ENCODE results near the gene DIS3L2. TPM values are rescaled to one million over a fixed set of nuclear protein-coding genes. Genes with fewer than 3 reads are reported as not detected.

The DIS3L2 gene
- total RNA-seq, 4 donors from 2014 or later = 12.8 to 27.3 (median 16.8) TPM

DNA sequence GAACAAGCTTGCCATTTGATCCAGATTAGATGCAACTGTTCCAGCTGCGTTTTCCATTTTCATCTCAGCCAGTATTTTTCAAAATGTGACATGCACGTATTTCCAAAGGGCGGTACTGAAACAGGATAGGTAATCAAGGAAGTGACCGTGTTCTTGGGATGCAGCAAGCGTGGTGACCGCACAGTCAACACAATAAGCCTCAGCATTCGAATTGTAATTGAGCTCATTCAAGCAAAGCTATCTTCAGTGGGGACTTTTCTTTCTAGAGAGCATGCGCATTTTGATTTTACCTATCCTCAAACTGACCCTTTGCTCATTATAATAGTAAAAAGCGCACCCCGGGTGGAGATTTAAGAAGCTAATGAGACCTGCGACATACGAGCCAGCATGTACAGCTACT lies 413.7 kb downstream of the DIS3L2 start:
- ATAC-seq (no peak), DNase-seq (no peak)
- TF ChIP-seq, protein P1, sequence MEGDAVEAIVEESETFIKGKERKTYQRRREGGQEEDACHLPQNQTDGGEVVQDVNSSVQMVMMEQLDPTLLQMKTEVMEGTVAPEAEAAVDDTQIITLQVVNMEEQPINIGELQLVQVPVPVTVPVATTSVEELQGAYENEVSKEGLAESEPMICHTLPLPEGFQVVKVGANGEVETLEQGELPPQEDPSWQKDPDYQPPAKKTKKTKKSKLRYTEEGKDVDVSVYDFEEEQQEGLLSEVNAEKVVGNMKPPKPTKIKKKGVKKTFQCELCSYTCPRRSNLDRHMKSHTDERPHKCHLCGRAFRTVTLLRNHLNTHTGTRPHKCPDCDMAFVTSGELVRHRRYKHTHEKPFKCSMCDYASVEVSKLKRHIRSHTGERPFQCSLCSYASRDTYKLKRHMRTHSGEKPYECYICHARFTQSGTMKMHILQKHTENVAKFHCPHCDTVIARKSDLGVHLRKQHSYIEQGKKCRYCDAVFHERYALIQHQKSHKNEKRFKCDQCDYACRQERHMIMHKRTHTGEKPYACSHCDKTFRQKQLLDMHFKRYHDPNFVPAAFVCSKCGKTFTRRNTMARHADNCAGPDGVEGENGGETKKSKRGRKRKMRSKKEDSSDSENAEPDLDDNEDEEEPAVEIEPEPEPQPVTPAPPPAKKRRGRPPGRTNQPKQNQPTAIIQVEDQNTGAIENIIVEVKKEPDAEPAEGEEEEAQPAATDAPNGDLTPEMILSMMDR (IDR thresholded peaks at IDR 0.05 in 4 of 5, conservative IDR thresholded peaks at IDR 0.05 in 1 of 5) = no peak
- no peak for TF ChIP-seq POLR2A (IDR thresholded peaks at IDR 0.05)
- intact Hi-C loops (cut with DNase I; ENCODE audit: low total_unique reads) = no loop called here
- no peaks in the 10 kb centered on the region for H3K4me1 ChIP-seq
- in situ Hi-C loops (cut with MboI; ENCODE audit: low sequenced_read_pairs in 4 of 4) = no loop called here
- H3K9me3 ChIP-seq = no peaks in the 10 kb centered on the region
- no peaks in the 10 kb centered on the region for H3K36me3 ChIP-seq
- H3K4me3 ChIP-seq = no peak overlapping the region
- H3K27me3 ChIP-seq = no peaks in the 10 kb centered on the region
- no peak overlapping the region for H3K27ac ChIP-seq

DNA sequence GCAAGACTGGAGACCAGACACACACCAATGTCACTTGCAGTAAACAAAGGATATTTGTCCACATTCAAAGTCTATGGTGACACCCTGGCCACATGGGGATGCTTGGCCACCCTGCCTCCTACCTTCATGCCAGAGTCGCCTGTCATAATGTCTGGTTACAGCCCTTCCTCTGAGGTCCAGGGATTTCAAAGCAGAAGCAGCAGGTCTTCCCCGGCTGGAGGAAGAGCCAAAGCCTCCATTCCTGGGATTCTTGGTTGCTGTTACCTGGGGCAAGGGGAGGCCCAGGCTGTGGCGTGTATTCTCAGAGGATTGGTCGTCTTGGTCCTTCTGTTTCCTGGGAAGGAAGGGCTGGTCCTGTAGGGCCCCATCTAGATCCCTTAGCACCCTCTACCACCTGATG lies 414.7 kb downstream of the DIS3L2 start:
- intact Hi-C loops (cut with DNase I; ENCODE audit: low total_unique reads) (no loop called here), in situ Hi-C loops (cut with MboI; ENCODE audit: low sequenced_read_pairs in 4 of 4) (no loop called here)
- Histone ChIP-seq H3K27ac (no peak overlapping the region), H3K27me3 (peaks cover 0 to 2% (median 0%) of the 10 kb centered on the region in 3 donors), H3K4me1 (no peaks in the 10 kb centered on the region), H3K4me3 (no peak overlapping the region), H3K9me3 (no peaks in the 10 kb centered on the region), H3K36me3 (no peaks in the 10 kb centered on the region)
- TF ChIP-seq, protein P1 (IDR thresholded peaks at IDR 0.05 in 4 of 5, conservative IDR thresholded peaks at IDR 0.05 in 1 of 5) = no peak
- TF ChIP-seq POLR2A (IDR thresholded peaks at IDR 0.05) = no peak
- no peak for ATAC-seq
- no peak for DNase-seq

DNA sequence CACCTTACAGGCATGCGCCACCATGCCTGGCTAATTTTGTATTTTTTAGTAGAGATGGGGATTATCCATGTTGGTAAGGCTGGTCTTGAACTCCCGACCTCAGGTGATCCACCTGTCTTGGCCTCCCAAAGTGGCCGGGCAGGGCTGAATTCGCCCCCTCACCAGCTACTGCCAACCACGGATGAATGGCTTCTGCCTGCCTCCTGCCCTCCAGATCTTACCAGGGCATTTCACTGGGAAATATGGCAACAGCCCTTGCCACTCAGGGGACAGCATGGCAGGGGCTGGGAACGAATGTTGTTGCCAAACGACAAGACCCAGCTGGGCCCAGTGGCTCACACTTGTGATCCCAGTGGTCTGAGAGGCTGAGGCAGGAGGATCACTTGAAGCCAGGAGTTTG lies 415.2 kb downstream of the DIS3L2 start:
- no peaks in the 10 kb centered on the region for H3K4me1 ChIP-seq
- no peak for ATAC-seq
- no peaks in the 10 kb centered on the region for H3K36me3 ChIP-seq
- in situ Hi-C loops (cut with MboI; ENCODE audit: low sequenced_read_pairs in 4 of 4) = no loop called here
- intact Hi-C loops (cut with DNase I; ENCODE audit: low total_unique reads) = no loop called here
- H3K4me3 ChIP-seq = no peak overlapping the region
- no peak for DNase-seq
- H3K9me3 ChIP-seq = no peaks in the 10 kb centered on the region
- TF ChIP-seq POLR2A (IDR thresholded peaks at IDR 0.05) = no peak
- TF ChIP-seq, protein P1 (IDR thresholded peaks at IDR 0.05 in 4 of 5, conservative IDR thresholded peaks at IDR 0.05 in 1 of 5) = no peak
- no peak overlapping the region for H3K27ac ChIP-seq
- H3K27me3 ChIP-seq = peaks cover 2 to 6% (median 2%) of the 10 kb centered on the region in 3 donors

DNA sequence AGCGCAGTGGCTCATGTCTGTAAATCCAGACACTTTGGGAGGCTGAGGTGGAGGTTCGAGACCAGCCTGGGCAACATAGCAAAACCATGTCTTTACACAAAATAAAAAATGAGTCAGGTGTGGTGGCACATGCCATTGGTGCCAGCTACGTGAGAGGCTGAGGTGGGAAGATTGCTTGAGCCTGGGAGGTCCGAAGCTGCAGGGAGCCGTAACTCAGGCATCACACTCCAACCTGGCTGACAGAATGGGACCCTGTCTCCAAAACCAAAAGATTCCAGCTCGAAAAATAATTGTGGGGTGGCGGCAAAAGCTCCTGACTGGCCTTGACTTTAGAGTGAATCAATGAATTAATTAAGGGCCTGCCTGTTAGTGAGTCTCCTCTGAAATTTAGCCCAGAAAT lies 415.8 kb downstream of the DIS3L2 start:
- in situ Hi-C loops (cut with MboI; ENCODE audit: low sequenced_read_pairs in 4 of 4) = no loop called here
- peaks cover 8 to 12% (median 8%) of the 10 kb centered on the region in 3 donors for H3K27me3 ChIP-seq
- no peaks in the 10 kb centered on the region for H3K4me1 ChIP-seq

More for the DNA sequence above, 415.8 kb downstream of the DIS3L2 start:
- ATAC-seq (no peak), DNase-seq (no peak)
- TF ChIP-seq POLR2A (IDR thresholded peaks at IDR 0.05) = no peak
- TF ChIP-seq, protein P1 (IDR thresholded peaks at IDR 0.05 in 4 of 5, conservative IDR thresholded peaks at IDR 0.05 in 1 of 5) = no peak
- intact Hi-C loops (cut with DNase I; ENCODE audit: low total_unique reads) = no loop called here
- Histone ChIP-seq H3K9me3 (no peaks in the 10 kb centered on the region), H3K27ac (no peak overlapping the region), H3K4me3 (no peak overlapping the region), H3K36me3 (no peaks in the 10 kb centered on the region)

All from gastrocnemius medialis (tissue), 4 donors.